PFSK-1 (cell line): ENCODE measurements around the gene ALS2CL.

Source experiments
- FOXP2 ChIP-seq: optimal IDR thresholded peaks from 2 replicates; pipeline ENCODE3; 2011; ENCODE audit warnings: borderline replicate concordance, control low read depth, inconsistent platforms; ENCODE audit not compliant: insufficient read depth; ENCODE audit errors: extremely low read length, extremely low read depth
- POLR2AphosphoS5 ChIP-seq: IDR thresholded peaks from 2 replicates; pipeline ENCODE4 v1.6.1; 2012; ENCODE audit warnings: low read depth, mild to moderate bottlenecking, control low read depth, low read length, moderate library complexity
- SIN3A ChIP-seq: IDR thresholded peaks from 2 replicates; pipeline ENCODE4 v1.6.1; 2012; ENCODE audit warnings: mild to moderate bottlenecking, low read length, moderate library complexity, borderline replicate concordance; ENCODE audit not compliant: insufficient read depth
- TAF1 ChIP-seq: IDR thresholded peaks from 2 replicates; pipeline ENCODE4 v1.6.1; 2012; ENCODE audit warnings: low read length, control low read depth, borderline replicate concordance; ENCODE audit not compliant: insufficient read depth
- TF ChIP-seq, protein P1 (sequence below), 2 experiments: IDR thresholded peaks; 2 replicates each; pipeline versions ENCODE4 v1.6.1 to v1.8.0; 2011 to 2012; ENCODE audit warnings: low read depth in 2 of 2, low read length in 2 of 2, control low read depth in 1 of 2, inconsistent platforms in 1 of 2, mild to moderate bottlenecking in 1 of 2, moderate library complexity in 1 of 2; ENCODE audit not compliant: insufficient read depth in 1 of 2

Gene ALS2CL

GRCh38 chr3:46639221-46639620 is 54.3 kb downstream of the ALS2CL start:
- no peak for TF ChIP-seq SIN3A
- TF ChIP-seq FOXP2: no peak
- TF ChIP-seq, protein P1, sequence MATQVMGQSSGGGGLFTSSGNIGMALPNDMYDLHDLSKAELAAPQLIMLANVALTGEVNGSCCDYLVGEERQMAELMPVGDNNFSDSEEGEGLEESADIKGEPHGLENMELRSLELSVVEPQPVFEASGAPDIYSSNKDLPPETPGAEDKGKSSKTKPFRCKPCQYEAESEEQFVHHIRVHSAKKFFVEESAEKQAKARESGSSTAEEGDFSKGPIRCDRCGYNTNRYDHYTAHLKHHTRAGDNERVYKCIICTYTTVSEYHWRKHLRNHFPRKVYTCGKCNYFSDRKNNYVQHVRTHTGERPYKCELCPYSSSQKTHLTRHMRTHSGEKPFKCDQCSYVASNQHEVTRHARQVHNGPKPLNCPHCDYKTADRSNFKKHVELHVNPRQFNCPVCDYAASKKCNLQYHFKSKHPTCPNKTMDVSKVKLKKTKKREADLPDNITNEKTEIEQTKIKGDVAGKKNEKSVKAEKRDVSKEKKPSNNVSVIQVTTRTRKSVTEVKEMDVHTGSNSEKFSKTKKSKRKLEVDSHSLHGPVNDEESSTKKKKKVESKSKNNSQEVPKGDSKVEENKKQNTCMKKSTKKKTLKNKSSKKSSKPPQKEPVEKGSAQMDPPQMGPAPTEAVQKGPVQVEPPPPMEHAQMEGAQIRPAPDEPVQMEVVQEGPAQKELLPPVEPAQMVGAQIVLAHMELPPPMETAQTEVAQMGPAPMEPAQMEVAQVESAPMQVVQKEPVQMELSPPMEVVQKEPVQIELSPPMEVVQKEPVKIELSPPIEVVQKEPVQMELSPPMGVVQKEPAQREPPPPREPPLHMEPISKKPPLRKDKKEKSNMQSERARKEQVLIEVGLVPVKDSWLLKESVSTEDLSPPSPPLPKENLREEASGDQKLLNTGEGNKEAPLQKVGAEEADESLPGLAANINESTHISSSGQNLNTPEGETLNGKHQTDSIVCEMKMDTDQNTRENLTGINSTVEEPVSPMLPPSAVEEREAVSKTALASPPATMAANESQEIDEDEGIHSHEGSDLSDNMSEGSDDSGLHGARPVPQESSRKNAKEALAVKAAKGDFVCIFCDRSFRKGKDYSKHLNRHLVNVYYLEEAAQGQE (IDR thresholded peaks at IDR 0.05; ENCODE audit: insufficient read depth in 1 of 2, low read depth in 2 of 2, low read length in 2 of 2): no peak

- TF ChIP-seq FOXP2 (no peak), POLR2AphosphoS5 (no peak), SIN3A (no peak), TAF1 (no peak)
- TF ChIP-seq, protein P1 (IDR thresholded peaks at IDR 0.05; ENCODE audit: insufficient read depth in 1 of 2, low read depth in 2 of 2, low read length in 2 of 2): no peak
These were observed 58.6 kb downstream of the ALS2CL start for GRCh38 chr3:46634856-46635255.

DNA sequence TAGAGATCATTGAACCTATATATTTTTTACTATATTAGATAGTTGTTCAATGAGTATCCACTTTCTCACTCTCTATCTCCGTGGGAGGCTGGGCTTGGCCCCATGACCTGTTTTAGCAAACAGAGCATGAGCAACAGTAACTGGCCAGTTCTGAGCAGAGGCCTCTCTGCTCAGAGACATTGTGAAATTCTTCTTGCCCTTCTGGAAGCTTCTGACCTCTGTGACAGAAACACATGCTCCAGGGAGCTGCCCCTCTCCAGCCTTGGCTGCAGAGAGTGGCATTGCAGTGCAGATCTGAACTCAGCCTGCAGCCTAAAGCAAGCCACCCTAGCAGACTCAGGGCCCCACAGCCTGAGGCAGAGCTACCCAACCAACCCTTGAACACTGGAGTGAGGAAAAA is 60.7 kb downstream of the ALS2CL start:
- TF ChIP-seq POLR2AphosphoS5 (no peak), FOXP2 (no peak), SIN3A (no peak), TAF1 (no peak)
- TF ChIP-seq, protein P1 (IDR thresholded peaks at IDR 0.05; ENCODE audit: insufficient read depth in 1 of 2, low read depth in 2 of 2, low read length in 2 of 2): no peak

DNA sequence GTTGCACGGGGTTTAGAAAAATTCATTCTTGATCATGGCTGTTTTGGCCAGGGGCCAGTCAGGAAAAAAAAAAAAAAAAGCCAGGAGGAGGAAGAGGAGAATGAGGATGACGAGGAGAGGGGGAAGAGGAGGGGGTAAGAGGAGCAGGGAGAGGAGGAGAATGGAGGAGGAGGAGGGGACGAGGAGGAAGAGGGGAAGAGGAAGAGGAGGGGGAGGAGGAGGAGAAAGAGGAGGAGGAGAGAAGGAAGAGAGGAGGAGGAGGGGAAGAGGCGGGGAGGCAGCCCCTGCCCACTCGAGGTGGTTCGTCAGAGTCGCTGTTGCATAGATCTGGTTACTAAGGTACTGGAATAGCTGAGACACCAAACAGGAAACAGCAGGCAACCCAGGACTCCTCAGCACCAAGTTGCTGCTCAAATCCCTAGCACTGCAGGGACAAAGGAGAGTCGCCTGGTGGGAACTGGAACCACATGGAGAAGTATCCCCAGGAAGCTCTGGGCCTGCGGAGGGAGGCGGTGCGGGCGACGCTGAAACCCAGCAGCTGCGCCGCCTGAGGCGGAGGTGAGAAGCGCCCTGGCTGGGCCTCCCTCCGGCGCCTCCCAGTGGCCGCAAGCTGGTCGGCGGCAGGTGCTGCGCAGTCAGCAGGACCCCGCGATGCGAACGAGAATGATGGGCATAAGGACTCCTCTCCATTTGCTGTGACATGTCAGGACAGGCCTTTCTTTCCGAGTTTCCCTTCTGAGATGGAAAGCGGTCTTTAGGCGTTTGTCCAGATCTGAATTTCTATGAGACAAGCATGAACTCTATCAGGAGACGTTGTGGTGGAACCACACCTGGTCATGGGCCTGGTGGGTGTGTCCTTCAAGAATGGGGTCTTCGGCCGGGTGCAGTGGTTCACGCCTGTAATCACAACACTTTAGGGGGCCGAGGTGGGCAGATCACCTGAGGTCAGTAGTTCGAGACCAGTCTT is 63.6 kb downstream of the ALS2CL start:
- TF ChIP-seq POLR2AphosphoS5 (no peak), TAF1 (no peak), SIN3A (no peak), FOXP2 (peak; percentile 54)
- TF ChIP-seq, protein P1 (IDR thresholded peaks at IDR 0.05; ENCODE audit: insufficient read depth in 1 of 2, low read depth in 2 of 2, low read length in 2 of 2): no peak

DNA sequence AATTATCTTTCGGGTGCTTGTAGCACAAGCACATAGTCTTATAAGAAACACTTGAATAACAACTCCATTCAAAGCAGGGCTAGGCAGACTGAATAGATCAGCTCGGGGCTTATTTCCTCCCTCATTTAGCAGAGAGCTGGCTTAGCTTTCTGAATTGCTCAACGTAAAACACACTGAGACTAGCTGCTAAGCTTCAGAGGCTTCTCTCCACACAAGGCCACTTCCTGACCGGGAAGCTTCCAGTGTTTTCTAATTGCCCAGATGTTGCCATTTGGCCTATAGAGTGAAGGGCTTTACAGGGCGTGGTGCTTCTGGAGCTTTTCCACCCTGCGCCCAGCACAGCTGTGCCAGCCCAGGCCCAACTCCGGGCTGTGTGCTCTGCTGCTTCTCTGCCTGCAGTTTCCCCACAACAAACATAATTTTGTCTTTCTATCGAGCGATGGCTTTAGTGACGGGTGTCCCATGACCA is 64.5 kb downstream of the ALS2CL start:
- TF ChIP-seq POLR2AphosphoS5 (no peak), SIN3A (no peak), TAF1 (no peak), FOXP2 (no peak)
- TF ChIP-seq, protein P1 (IDR thresholded peaks at IDR 0.05; ENCODE audit: insufficient read depth in 1 of 2, low read depth in 2 of 2, low read length in 2 of 2): no peak
